WI38 (cell line): ENCODE results near the gene SLC6A7.

ENCODE experiments used
- H3K4me3 ChIP-seq: 2 replicates; pipeline ENCODE4 v1.5.1; 2011; ENCODE audit warnings: low read depth, mild to moderate bottlenecking, control low read depth, low read length
- CTCF ChIP-seq: IDR thresholded peaks from 2 replicates; pipeline ENCODE4 v1.5.1; 2012; ENCODE audit warnings: low read depth, mild to moderate bottlenecking, control low read depth, low read length

The SLC6A7 gene

GRCh38 chr5:150166650-150167511, 23.0 kb upstream of the SLC6A7 start, which contains the start of gene CDX1:
Gene CDX1 (plus strand): TSS chr5:150166778. CDS start chr5:150166877, 99 bp downstream.
- no peak for TF ChIP-seq CTCF
- H3K4me3 ChIP-seq = no peak within 1 kb of the TSS

- no peak overlapping the region for H3K4me3 ChIP-seq
- no peak for TF ChIP-seq CTCF
Observed at GRCh38 chr5:150167512-150167850, 22.4 kb upstream of the SLC6A7 start.

DNA sequence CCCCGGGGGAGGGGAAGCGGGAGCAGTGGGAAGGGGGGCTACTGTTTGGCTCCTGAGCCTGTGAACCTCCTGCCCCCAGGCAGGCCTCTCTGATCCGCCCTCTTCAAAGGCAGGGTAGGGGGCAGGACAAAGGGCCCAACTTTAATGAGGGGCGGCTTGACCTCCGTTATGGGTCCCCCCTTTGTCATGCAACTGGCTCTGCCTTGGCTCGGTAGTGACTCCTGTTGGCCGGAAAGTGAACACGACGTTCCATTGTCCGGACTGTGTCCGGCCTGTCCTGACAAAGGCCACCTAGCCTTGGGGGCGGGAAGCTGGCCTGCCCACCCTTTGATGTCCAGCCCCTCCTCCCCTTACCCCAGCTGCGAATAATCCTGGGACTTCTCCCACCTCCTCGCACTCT, 22.0 kb upstream of the SLC6A7 start:
- TF ChIP-seq CTCF = no peak
- no peak overlapping the region for H3K4me3 ChIP-seq

DNA sequence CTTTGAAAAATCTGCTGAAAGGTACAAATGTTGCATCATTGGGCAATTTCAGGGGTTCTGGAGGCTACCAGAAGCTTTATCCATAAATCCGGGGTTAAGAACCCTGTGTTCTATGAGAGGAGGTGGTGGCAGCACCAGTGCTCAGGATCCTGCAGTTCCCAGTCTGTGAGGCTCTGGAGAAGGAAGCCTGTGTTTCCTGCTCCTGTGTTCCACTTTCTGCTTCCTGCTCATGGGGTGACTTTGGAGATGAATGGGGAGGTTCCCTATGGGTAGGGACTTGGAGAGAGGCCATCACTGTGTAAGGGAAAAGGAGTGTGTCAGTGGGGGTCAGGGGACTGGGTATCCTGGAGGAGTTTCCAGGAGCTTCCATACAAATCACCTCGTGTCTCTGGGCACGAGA, 21.0 kb upstream of the SLC6A7 start:
- TF ChIP-seq CTCF = no peak
- no peak overlapping the region for H3K4me3 ChIP-seq

- no peak for TF ChIP-seq CTCF
- no peak overlapping the region for H3K4me3 ChIP-seq
Observed at GRCh38 chr5:150172145-150172544, 17.7 kb upstream of the SLC6A7 start.

GRCh38 chr5:150172556-150172955, 17.3 kb upstream of the SLC6A7 start:
- no peak for TF ChIP-seq CTCF
- H3K4me3 ChIP-seq = no peak overlapping the region

GRCh38 chr5:150173161-150173560, 16.7 kb upstream of the SLC6A7 start:
- TF ChIP-seq CTCF = no peak
- H3K4me3 ChIP-seq = no peak overlapping the region
